Measurements from ENCODE around the gene C20orf96.
A peak's percentile ranks its signal among the peaks of the same experiment; 100 is the strongest.

Gene C20orf96

DNA sequence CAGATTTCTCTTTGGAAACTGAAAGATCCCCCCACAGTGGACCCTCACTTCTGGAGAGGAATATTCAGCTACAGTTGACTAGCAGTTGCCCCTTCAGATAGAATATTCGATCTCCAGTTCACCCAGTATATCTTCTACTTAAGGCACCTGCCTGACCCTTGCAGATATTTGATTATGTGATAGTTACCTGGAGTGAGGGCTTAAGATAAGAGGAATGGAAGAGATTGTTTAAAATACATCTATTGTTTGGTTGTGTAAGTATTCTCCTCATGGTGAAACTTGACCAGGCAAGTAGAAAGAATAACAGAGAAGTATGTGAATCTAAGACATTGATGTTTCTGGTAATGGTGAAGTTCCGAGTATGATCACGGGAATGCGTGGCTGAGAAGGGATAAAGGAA lies 5.3 kb upstream of the C20orf96 start:
- no peak overlapping the region for H3K27ac ChIP-seq (ENCODE audit: low read length)
- no peaks in the 10 kb centered on the region for H3K27me3 ChIP-seq (ENCODE audit: low read depth, low read length)
- H3K9me3 ChIP-seq (ENCODE audit: control insufficient read depth in 1 of 2, low read length in 2 of 2) = no peaks in the 10 kb centered on the region
- H3K4me1 ChIP-seq (ENCODE audit: control insufficient read depth in 1 of 2, insufficient read depth in 2 of 2, low read length in 2 of 2) = peaks cover 22 to 26% of the 10 kb centered on the region in 2 donors
- no peaks in the 10 kb centered on the region for H3K36me3 ChIP-seq (ENCODE audit: control insufficient read depth in 1 of 2, insufficient read depth in 2 of 2, low read length in 2 of 2)
- no peak overlapping the region for H3K4me3 ChIP-seq (ENCODE audit: low read depth in 1 of 2, low read length in 2 of 2)

GRCh38 chr20:294602-295001 lies 4.1 kb upstream of the C20orf96 start:
- no peaks in the 10 kb centered on the region for H3K27me3 ChIP-seq (ENCODE audit: low read depth, low read length)
- H3K9me3 ChIP-seq (ENCODE audit: control insufficient read depth in 1 of 2, low read length in 2 of 2) = no peaks in the 10 kb centered on the region
- no peak overlapping the region for H3K4me3 ChIP-seq (ENCODE audit: low read depth in 1 of 2, low read length in 2 of 2)
- no peak overlapping the region for H3K27ac ChIP-seq (ENCODE audit: low read length)
- H3K36me3 ChIP-seq (ENCODE audit: control insufficient read depth in 1 of 2, insufficient read depth in 2 of 2, low read length in 2 of 2) = no peaks in the 10 kb centered on the region
- H3K4me1 ChIP-seq (ENCODE audit: control insufficient read depth in 1 of 2, insufficient read depth in 2 of 2, low read length in 2 of 2) = peaks cover 10 to 18% of the 10 kb centered on the region in 2 donors

- Histone ChIP-seq H3K4me3 (ENCODE audit: low read depth in 1 of 2, low read length in 2 of 2) (peak overlapping the region; percentile 86 to 92), H3K4me1 (ENCODE audit: control insufficient read depth in 1 of 2, insufficient read depth in 2 of 2, low read length in 2 of 2) (peaks cover 0 to 7% of the 10 kb centered on the region in 2 donors), H3K36me3 (ENCODE audit: control insufficient read depth in 1 of 2, insufficient read depth in 2 of 2, low read length in 2 of 2) (no peaks in the 10 kb centered on the region), H3K27ac (ENCODE audit: low read length) (peak overlapping the region; percentile 81), H3K27me3 (ENCODE audit: low read depth, low read length) (no peaks in the 10 kb centered on the region), H3K9me3 (ENCODE audit: control insufficient read depth in 1 of 2, low read length in 2 of 2) (no peaks in the 10 kb centered on the region)
Measured at GRCh38 chr20:289693-290083, 862 bp downstream of the C20orf96 start.

- peak overlapping the region in 1 of 2 donors; percentile 92 for H3K4me3 ChIP-seq (ENCODE audit: low read depth in 1 of 2, low read length in 2 of 2)
- no peak overlapping the region for H3K27ac ChIP-seq (ENCODE audit: low read length)
- H3K27me3 ChIP-seq (ENCODE audit: low read depth, low read length) = no peaks in the 10 kb centered on the region
- no peaks in the 10 kb centered on the region for H3K36me3 ChIP-seq (ENCODE audit: control insufficient read depth in 1 of 2, insufficient read depth in 2 of 2, low read length in 2 of 2)
- peaks cover 0 to 7% of the 10 kb centered on the region in 2 donors for H3K4me1 ChIP-seq (ENCODE audit: control insufficient read depth in 1 of 2, insufficient read depth in 2 of 2, low read length in 2 of 2)
- no peaks in the 10 kb centered on the region for H3K9me3 ChIP-seq (ENCODE audit: control insufficient read depth in 1 of 2, low read length in 2 of 2)
Measured at GRCh38 chr20:288956-289692, 1.4 kb downstream of the C20orf96 start.

DNA sequence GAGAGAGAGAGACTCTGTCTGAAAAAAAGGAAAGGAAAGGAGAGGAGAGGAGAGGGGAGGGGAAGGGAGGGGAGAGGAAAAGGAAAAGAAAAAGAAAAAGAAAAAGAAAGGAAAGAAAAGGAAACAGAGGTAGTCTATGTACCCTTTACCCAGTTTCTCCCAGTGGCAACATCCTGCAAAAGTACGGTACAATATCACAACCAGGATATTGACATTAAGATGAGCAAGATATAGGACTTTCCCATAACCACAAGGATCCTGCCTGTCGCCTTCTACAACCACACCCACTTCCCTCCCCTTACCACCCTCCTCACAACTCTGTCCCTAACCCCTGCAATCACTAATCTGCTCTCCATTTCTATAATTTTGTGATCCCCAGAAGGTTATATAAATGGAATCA lies 4.0 kb downstream of the C20orf96 start:
- Histone ChIP-seq H3K4me1 (ENCODE audit: control insufficient read depth in 1 of 2, insufficient read depth in 2 of 2, low read length in 2 of 2) (peaks cover 0 to 7% of the 10 kb centered on the region in 2 donors), H3K27ac (ENCODE audit: low read length) (no peak overlapping the region), H3K4me3 (ENCODE audit: low read depth in 1 of 2, low read length in 2 of 2) (no peak overlapping the region), H3K9me3 (ENCODE audit: control insufficient read depth in 1 of 2, low read length in 2 of 2) (no peaks in the 10 kb centered on the region), H3K27me3 (ENCODE audit: low read depth, low read length) (no peaks in the 10 kb centered on the region), H3K36me3 (ENCODE audit: control insufficient read depth in 1 of 2, insufficient read depth in 2 of 2, low read length in 2 of 2) (peaks cover 6 to 10% of the 10 kb centered on the region in 2 donors)

DNA sequence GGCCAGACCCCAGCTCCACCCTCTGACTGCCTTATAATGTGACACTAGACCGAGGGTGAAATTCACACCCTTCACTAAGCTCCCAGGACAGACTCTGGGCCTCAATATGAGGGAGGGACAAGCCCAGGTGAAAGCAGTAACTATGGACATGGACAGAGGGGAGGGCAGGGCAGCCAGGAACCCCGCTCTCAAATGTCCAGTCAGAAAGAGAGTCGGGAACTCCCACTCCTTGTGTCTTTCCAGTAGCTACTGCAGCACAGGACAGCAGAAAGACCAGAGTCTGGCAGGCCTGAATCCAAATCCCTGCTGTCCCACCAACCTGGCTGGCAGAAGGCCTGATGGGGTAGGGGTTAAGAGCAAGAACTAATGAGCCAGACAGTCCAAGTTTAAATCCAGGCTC lies 6.4 kb downstream of the C20orf96 start:
- Histone ChIP-seq H3K27ac (ENCODE audit: low read length) (no peak overlapping the region), H3K36me3 (ENCODE audit: control insufficient read depth in 1 of 2, insufficient read depth in 2 of 2, low read length in 2 of 2) (peaks cover 11 to 12% of the 10 kb centered on the region in 2 donors), H3K9me3 (ENCODE audit: control insufficient read depth in 1 of 2, low read length in 2 of 2) (no peaks in the 10 kb centered on the region), H3K4me1 (ENCODE audit: control insufficient read depth in 1 of 2, insufficient read depth in 2 of 2, low read length in 2 of 2) (no peaks in the 10 kb centered on the region), H3K27me3 (ENCODE audit: low read depth, low read length) (no peaks in the 10 kb centered on the region), H3K4me3 (ENCODE audit: low read depth in 1 of 2, low read length in 2 of 2) (no peak overlapping the region)

DNA sequence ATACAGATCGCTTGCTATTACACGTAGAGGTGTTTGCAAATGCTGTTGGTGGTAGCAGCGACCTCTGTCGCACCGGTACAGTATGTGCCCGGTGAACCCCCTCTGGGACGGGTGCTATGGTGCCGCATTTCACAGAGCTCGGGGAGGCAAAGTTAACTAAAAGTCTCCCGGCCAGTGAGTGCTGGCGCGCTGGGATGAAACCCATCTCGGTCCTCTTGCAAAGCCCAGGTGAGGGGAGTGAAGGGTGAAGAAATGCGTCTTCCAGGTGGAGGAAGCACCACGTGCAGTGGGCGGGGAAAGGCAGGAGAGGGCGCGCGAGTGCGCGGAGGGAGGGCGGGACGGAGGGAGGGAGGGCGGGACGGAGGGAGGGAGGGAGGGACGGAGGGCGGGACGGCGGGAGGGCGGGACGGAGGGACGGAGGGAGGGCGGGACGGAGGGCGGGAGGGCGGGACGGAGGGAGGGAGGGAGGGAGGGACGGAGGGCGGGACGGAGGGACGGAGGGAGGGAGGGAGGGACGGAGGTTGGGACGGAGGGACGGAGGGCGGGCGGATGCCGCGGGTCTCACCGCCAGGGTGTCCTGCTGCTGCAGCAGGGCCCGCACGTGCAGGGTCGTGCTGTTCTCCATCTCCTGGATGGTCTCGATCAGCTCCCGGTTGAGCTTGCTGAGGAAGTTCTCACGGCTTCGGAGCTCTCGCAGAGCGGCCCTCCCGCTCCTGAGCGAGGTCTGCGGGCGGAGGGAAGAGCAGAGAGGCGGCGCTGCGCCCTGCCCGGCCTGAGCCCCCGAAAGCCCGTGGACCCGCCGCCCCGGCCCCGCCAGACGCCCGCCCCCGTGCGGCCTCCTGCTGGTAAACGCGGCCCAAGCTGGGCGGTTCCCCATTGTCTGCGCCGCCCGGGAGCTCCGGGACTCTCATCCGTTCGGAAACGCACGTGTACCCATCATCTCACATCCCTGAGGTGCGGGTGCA lies 11.7 kb downstream of the C20orf96 start:
- Histone ChIP-seq H3K4me1 (ENCODE audit: control insufficient read depth in 1 of 2, insufficient read depth in 2 of 2, low read length in 2 of 2) (no peaks in the 10 kb centered on the region), H3K36me3 (ENCODE audit: control insufficient read depth in 1 of 2, insufficient read depth in 2 of 2, low read length in 2 of 2) (peaks cover 16 to 32% of the 10 kb centered on the region in 2 donors), H3K27me3 (ENCODE audit: low read depth, low read length) (no peaks in the 10 kb centered on the region), H3K27ac (ENCODE audit: low read length) (no peak overlapping the region), H3K9me3 (ENCODE audit: control insufficient read depth in 1 of 2, low read length in 2 of 2) (no peaks in the 10 kb centered on the region), H3K4me3 (ENCODE audit: low read depth in 1 of 2, low read length in 2 of 2) (peak overlapping the region in 1 of 2 donors; percentile 45)

DNA sequence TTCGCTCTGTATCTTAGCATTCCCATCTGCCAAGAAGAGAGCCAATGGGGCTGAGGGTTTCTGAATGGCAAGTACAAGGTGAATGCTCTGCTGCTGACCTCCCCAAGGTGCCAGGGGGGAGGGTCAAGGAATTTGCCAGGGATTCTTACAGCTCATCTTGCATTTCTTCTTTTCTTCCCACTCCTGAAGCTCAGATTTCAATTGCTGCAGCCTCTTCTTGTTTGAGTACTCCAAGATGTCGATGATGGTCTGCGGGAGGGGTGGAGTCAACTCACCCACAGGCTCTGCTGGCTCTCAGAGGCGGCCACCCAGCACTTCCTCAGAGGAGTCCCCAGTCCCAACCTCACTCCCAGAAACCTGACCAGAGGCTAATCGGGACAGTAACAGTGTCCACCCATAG lies 12.4 kb downstream of the C20orf96 start:
- Histone ChIP-seq H3K4me3 (ENCODE audit: low read depth in 1 of 2, low read length in 2 of 2) (no peak overlapping the region), H3K27me3 (ENCODE audit: low read depth, low read length) (no peaks in the 10 kb centered on the region), H3K9me3 (ENCODE audit: control insufficient read depth in 1 of 2, low read length in 2 of 2) (no peaks in the 10 kb centered on the region), H3K4me1 (ENCODE audit: control insufficient read depth in 1 of 2, insufficient read depth in 2 of 2, low read length in 2 of 2) (no peaks in the 10 kb centered on the region), H3K27ac (ENCODE audit: low read length) (no peak overlapping the region), H3K36me3 (ENCODE audit: control insufficient read depth in 1 of 2, insufficient read depth in 2 of 2, low read length in 2 of 2) (peaks cover 16 to 26% of the 10 kb centered on the region in 2 donors)

DNA sequence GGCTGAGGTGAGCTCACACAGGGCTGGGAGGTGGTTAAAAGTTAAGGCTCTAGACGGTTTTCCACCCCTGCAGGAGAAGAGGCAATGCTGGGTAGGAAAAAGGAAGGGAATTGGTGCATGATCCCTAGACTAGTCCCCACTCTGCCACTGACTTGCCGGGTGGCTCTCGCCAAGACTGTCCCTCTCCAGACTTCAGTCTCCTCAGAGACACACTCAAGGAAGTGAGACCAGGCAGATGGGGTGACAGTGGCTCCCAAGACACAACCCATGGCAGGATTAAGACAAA lies 13.1 kb downstream of the C20orf96 start:
- H3K27ac ChIP-seq (ENCODE audit: low read length) = no peak overlapping the region
- H3K9me3 ChIP-seq (ENCODE audit: control insufficient read depth in 1 of 2, low read length in 2 of 2) = no peaks in the 10 kb centered on the region
- H3K36me3 ChIP-seq (ENCODE audit: control insufficient read depth in 1 of 2, insufficient read depth in 2 of 2, low read length in 2 of 2) = peaks cover 16 to 26% of the 10 kb centered on the region in 2 donors
- H3K4me3 ChIP-seq (ENCODE audit: low read depth in 1 of 2, low read length in 2 of 2) = no peak overlapping the region
- no peaks in the 10 kb centered on the region for H3K4me1 ChIP-seq (ENCODE audit: control insufficient read depth in 1 of 2, insufficient read depth in 2 of 2, low read length in 2 of 2)
- no peaks in the 10 kb centered on the region for H3K27me3 ChIP-seq (ENCODE audit: low read depth, low read length)

GRCh38 chr20:276620-277495 lies 13.7 kb downstream of the C20orf96 start:
- Histone ChIP-seq H3K9me3 (ENCODE audit: control insufficient read depth in 1 of 2, low read length in 2 of 2) (no peaks in the 10 kb centered on the region), H3K27me3 (ENCODE audit: low read depth, low read length) (no peaks in the 10 kb centered on the region), H3K27ac (ENCODE audit: low read length) (no peak overlapping the region), H3K4me1 (ENCODE audit: control insufficient read depth in 1 of 2, insufficient read depth in 2 of 2, low read length in 2 of 2) (no peaks in the 10 kb centered on the region), H3K36me3 (ENCODE audit: control insufficient read depth in 1 of 2, insufficient read depth in 2 of 2, low read length in 2 of 2) (peaks cover 13 to 26% of the 10 kb centered on the region in 2 donors), H3K4me3 (ENCODE audit: low read depth in 1 of 2, low read length in 2 of 2) (no peak overlapping the region)

DNA sequence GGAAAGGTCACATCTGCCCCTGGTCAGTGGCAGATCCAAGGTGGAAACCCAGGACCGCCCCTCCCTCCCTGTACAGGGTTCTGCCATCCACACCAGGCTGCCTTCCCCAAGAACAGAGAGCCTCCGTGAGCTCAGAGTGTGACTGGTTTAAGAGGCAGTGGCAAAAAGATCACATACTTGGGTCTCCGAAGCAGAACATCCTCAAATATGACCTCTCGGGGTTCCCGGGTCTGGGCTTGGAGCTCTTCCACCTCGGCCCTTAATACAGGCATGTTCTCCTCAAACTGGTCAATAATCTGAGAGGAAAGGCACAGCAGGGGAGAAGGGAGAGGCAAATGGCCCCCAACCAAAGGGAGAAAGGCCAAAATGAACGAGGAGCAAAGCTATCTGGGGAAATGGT lies 14.8 kb downstream of the C20orf96 start:
- Histone ChIP-seq H3K4me1 (ENCODE audit: control insufficient read depth in 1 of 2, insufficient read depth in 2 of 2, low read length in 2 of 2) (no peaks in the 10 kb centered on the region), H3K9me3 (ENCODE audit: control insufficient read depth in 1 of 2, low read length in 2 of 2) (no peaks in the 10 kb centered on the region), H3K4me3 (ENCODE audit: low read depth in 1 of 2, low read length in 2 of 2) (no peak overlapping the region), H3K27me3 (ENCODE audit: low read depth, low read length) (no peaks in the 10 kb centered on the region), H3K36me3 (ENCODE audit: control insufficient read depth in 1 of 2, insufficient read depth in 2 of 2, low read length in 2 of 2) (peaks cover 10 to 21% of the 10 kb centered on the region in 2 donors), H3K27ac (ENCODE audit: low read length) (no peak overlapping the region)
